ENCODE results near the gene EWSR1. TPM values are rescaled to one million over a fixed set of nuclear protein-coding genes. Genes with fewer than 3 reads are reported as not detected.

The EWSR1 gene
- total RNA-seq, 3 donors from 2014 or later (not counting 1 experiment from before 2014, with no cell fraction given): 366 to 387 (median 382) TPM

GRCh38 chr22:29338398-29338797 is 70.3 kb downstream of the EWSR1 start:
- Mint-ChIP-seq H3K9me3 (no peaks in the 10 kb centered on the region), H3K4me1 (peaks cover 0 to 8% of the 10 kb centered on the region in 2 donors), H3K27ac (no peak overlapping the region), H3K36me3 (no peaks in the 10 kb centered on the region), H3K27me3 (ENCODE audit: low read depth in 2 of 2) (no peaks in the 10 kb centered on the region), H3K4me3 (no peak overlapping the region)
- Histone ChIP-seq H3K9me3 (ENCODE audit: control insufficient read depth, insufficient read depth, low read length) (no peaks in the 10 kb centered on the region), H3K36me3 (ENCODE audit: control insufficient read depth, insufficient read depth, low read length) (peaks cover 86% of the 10 kb centered on the region), H3K4me3 (ENCODE audit: low read length) (no peak overlapping the region), H3K27ac (ENCODE audit: low read length) (no peak overlapping the region), H3K27me3 (ENCODE audit: control insufficient read depth, insufficient read depth, low read length) (no peaks in the 10 kb centered on the region), H3K4me1 (ENCODE audit: control insufficient read depth, insufficient read depth, low read length) (no peaks in the 10 kb centered on the region)
- DNase-seq (no peak), ATAC-seq (no peak)
- 98% methylated on average over 4 of the region's 6 CpGs for WGBS (ENCODE audit: insufficient coverage)
- TF ChIP-seq CTCF (IDR thresholded peaks at IDR 0.05): no peak
- intact Hi-C loops (cut with micrococcal nuclease): no loop called here

- Mint-ChIP-seq H3K4me3 (no peak overlapping the region), H3K27me3 (ENCODE audit: low read depth in 2 of 2) (no peaks in the 10 kb centered on the region), H3K36me3 (no peaks in the 10 kb centered on the region), H3K27ac (no peak overlapping the region), H3K9me3 (no peaks in the 10 kb centered on the region), H3K4me1 (peaks cover 0 to 8% of the 10 kb centered on the region in 2 donors)
- no peak for TF ChIP-seq CTCF (IDR thresholded peaks at IDR 0.05)
- peaks cover 86% of the 10 kb centered on the region for H3K36me3 ChIP-seq (ENCODE audit: control insufficient read depth, insufficient read depth, low read length)
- 96% methylated on average over 17 of the region's 23 CpGs for WGBS (ENCODE audit: insufficient coverage)
- H3K27me3 ChIP-seq (ENCODE audit: control insufficient read depth, insufficient read depth, low read length): no peaks in the 10 kb centered on the region
- no peak for ATAC-seq
- no peak overlapping the region for H3K27ac ChIP-seq (ENCODE audit: low read length)
- H3K4me3 ChIP-seq (ENCODE audit: low read length): no peak overlapping the region
- H3K9me3 ChIP-seq (ENCODE audit: control insufficient read depth, insufficient read depth, low read length): no peaks in the 10 kb centered on the region
- intact Hi-C loops (cut with micrococcal nuclease): no loop called here
- no peak for DNase-seq
- H3K4me1 ChIP-seq (ENCODE audit: control insufficient read depth, insufficient read depth, low read length): no peaks in the 10 kb centered on the region
Measured at GRCh38 chr22:29339381-29340235, 71.5 kb downstream of the EWSR1 start.

GRCh38 chr22:29340566-29340965 is 72.5 kb downstream of the EWSR1 start:
- H3K36me3 ChIP-seq (ENCODE audit: control insufficient read depth, insufficient read depth, low read length): peaks cover 78% of the 10 kb centered on the region
- H3K9me3 ChIP-seq (ENCODE audit: control insufficient read depth, insufficient read depth, low read length): no peaks in the 10 kb centered on the region
- no peaks in the 10 kb centered on the region for H3K27me3 Mint-ChIP-seq (ENCODE audit: low read depth in 2 of 2)
- no peaks in the 10 kb centered on the region for H3K9me3 Mint-ChIP-seq
- intact Hi-C loops (cut with micrococcal nuclease): no loop called here
- peaks cover 0 to 4% of the 10 kb centered on the region in 2 donors for H3K4me1 Mint-ChIP-seq
- no peak overlapping the region for H3K27ac ChIP-seq (ENCODE audit: low read length)
- no peak overlapping the region for H3K4me3 ChIP-seq (ENCODE audit: low read length)
- WGBS (ENCODE audit: insufficient coverage): 96% methylated on average over 8 of the region's 8 CpGs
- no peak overlapping the region for H3K27ac Mint-ChIP-seq
- ATAC-seq (no peak), DNase-seq (no peak)
- no peaks in the 10 kb centered on the region for H3K27me3 ChIP-seq (ENCODE audit: control insufficient read depth, insufficient read depth, low read length)
- no peak for TF ChIP-seq CTCF (IDR thresholded peaks at IDR 0.05)
- no peak overlapping the region for H3K4me3 Mint-ChIP-seq
- H3K36me3 Mint-ChIP-seq: no peaks in the 10 kb centered on the region
- H3K4me1 ChIP-seq (ENCODE audit: control insufficient read depth, insufficient read depth, low read length): no peaks in the 10 kb centered on the region

Measured in natural killer cell (primary cell).